ENCODE data around the gene CLTRN.

Gene CLTRN

DNA sequence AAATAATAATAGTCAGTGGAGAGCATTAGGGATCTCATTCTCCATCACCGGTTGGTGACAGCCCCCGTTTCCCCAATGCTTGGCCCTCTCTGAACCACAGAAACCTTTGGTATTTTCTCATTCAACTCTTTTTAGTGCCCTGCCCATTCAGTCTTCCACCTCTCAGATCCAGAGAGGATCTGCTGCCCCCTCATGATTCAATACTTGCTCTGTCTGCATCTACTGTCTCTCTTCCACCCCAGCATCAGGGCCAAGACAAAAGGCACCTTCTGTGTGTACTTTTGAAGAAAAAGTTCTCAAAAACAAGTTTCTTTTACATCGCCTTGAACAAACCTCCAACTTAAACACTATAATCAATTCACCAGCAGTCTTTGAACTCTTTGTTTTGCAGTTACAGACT, 19.3 kb downstream of the CLTRN start:
- H3K4me1 ChIP-seq (ENCODE audit: insufficient read depth, low read length, poor library complexity, severe bottlenecking) = no peaks in the 10 kb centered on the region
- no peak overlapping the region for H3K4me3 ChIP-seq (ENCODE audit: low read length, poor library complexity, severe bottlenecking)
- no peaks in the 10 kb centered on the region for H3F3A ChIP-seq (ENCODE audit: low read depth)
- H3K4me2 ChIP-seq (ENCODE audit: low read depth, low read length, poor library complexity, severe bottlenecking) = no peak overlapping the region
- TF ChIP-seq EZH2phosphoT487 (IDR thresholded peaks at IDR 0.05; ENCODE audit: borderline replicate concordance) = no peak
- no peak for TF ChIP-seq CTCF (conservative IDR thresholded peaks at IDR 0.05; ENCODE audit: low read length)
- H3K36me3 ChIP-seq (ENCODE audit: insufficient read depth, low read length) = no peaks in the 10 kb centered on the region
- no peak overlapping the region for H3K9ac ChIP-seq (ENCODE audit: low read depth, low read length, poor library complexity, severe bottlenecking)
- H2AFZ ChIP-seq (ENCODE audit: low read length) = no peak overlapping the region
- H3K9me2 ChIP-seq (replicated peaks; ENCODE audit: low read depth, low read length) = no peaks in the 10 kb centered on the region
- no peaks in the 10 kb centered on the region for H3K27me3 ChIP-seq (ENCODE audit: insufficient read depth, low read length, poor library complexity, severe bottlenecking)
- H3K79me2 ChIP-seq (ENCODE audit: insufficient read depth, low read length) = no peaks in the 10 kb centered on the region
- no peaks in the 10 kb centered on the region for H3K9me3 ChIP-seq (ENCODE audit: insufficient read depth, low read depth, low read length)
- no peaks in the 10 kb centered on the region for H4K20me1 ChIP-seq (ENCODE audit: insufficient read depth, low read length, poor library complexity, severe bottlenecking)

DNA sequence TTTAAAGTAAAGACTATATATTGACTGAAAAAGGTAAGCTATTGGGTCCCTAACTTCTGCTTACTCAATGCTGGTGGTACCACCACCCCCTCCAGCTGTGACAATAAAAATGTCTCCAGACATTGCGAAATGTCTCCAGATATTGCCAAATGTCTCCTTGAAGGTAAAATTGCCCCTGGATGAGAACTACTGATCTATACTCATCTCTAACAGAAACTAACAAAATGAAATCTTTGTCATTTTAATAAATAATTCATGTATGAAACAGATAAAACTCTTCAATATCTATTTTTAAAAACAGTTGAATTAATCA, 20.1 kb downstream of the CLTRN start:
- Histone ChIP-seq H3K36me3 (ENCODE audit: insufficient read depth, low read length) (no peaks in the 10 kb centered on the region), H3K79me2 (ENCODE audit: insufficient read depth, low read length) (no peaks in the 10 kb centered on the region), H3K27me3 (ENCODE audit: insufficient read depth, low read length, poor library complexity, severe bottlenecking) (no peaks in the 10 kb centered on the region), H3K4me3 (ENCODE audit: low read length, poor library complexity, severe bottlenecking) (no peak overlapping the region), H3K4me1 (ENCODE audit: insufficient read depth, low read length, poor library complexity, severe bottlenecking) (no peaks in the 10 kb centered on the region), H3K4me2 (ENCODE audit: low read depth, low read length, poor library complexity, severe bottlenecking) (no peak overlapping the region), H3K9ac (ENCODE audit: low read depth, low read length, poor library complexity, severe bottlenecking) (no peak overlapping the region), H2AFZ (ENCODE audit: low read length) (no peak overlapping the region), H4K20me1 (ENCODE audit: insufficient read depth, low read length, poor library complexity, severe bottlenecking) (no peaks in the 10 kb centered on the region), H3K9me3 (ENCODE audit: insufficient read depth, low read depth, low read length) (no peaks in the 10 kb centered on the region), H3K9me2 (replicated peaks; ENCODE audit: low read depth, low read length) (no peaks in the 10 kb centered on the region), H3F3A (ENCODE audit: low read depth) (no peaks in the 10 kb centered on the region)
- TF ChIP-seq CTCF (conservative IDR thresholded peaks at IDR 0.05; ENCODE audit: low read length) = no peak
- TF ChIP-seq EZH2phosphoT487 (IDR thresholded peaks at IDR 0.05; ENCODE audit: borderline replicate concordance) = no peak

DNA sequence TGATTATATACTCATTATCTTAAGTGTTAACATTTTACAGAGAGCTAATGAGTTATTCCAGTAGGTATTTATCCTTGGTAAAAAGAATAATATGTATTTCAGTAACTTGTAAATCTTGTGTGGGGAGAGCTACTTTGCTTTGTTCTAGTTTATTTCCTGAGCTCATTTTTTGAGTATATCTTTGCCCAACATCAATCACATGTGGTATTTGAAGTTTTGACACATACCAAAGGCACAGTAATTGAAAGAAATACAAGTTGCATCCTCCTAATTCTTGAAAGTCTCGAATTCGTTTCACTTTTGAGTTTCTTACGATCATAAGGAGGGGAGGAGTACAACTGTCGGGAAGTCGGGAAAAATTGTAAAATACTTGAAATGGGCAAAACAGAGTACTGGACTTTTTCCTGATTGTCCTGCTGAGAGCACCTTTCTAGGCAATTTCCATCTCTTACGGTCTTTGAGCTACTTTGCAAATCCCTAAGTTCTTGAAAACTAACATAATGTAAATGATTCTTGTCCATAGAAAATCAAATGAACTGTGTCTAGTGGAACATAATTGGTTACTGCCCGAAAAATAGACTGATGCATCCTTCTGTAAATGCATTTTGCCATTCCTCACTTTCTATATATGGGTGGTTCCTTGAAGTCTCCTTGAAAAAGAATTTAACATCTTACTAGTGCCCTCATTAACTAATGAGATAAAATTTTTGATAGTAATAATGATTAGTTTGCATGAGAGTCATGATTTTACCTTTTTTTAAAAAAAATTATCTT, 20.6 kb downstream of the CLTRN start:
- H3F3A ChIP-seq (ENCODE audit: low read depth) = no peaks in the 10 kb centered on the region
- peak overlapping the region; percentile 43 for H3K4me2 ChIP-seq (ENCODE audit: low read depth, low read length, poor library complexity, severe bottlenecking)
- peak overlapping the region; percentile 39 for H3K4me3 ChIP-seq (ENCODE audit: low read length, poor library complexity, severe bottlenecking)
- H3K27me3 ChIP-seq (ENCODE audit: insufficient read depth, low read length, poor library complexity, severe bottlenecking) = no peaks in the 10 kb centered on the region
- H3K9ac ChIP-seq (ENCODE audit: low read depth, low read length, poor library complexity, severe bottlenecking) = no peak overlapping the region
- peak overlapping the region; percentile 53; the same call in 1 of the 2 replicates for H2AFZ ChIP-seq (ENCODE audit: low read length)
- TF ChIP-seq EZH2phosphoT487 (IDR thresholded peaks at IDR 0.05; ENCODE audit: borderline replicate concordance) = no peak
- TF ChIP-seq CTCF (conservative IDR thresholded peaks at IDR 0.05; ENCODE audit: low read length) = no peak
- H4K20me1 ChIP-seq (ENCODE audit: insufficient read depth, low read length, poor library complexity, severe bottlenecking) = no peaks in the 10 kb centered on the region
- H3K4me1 ChIP-seq (ENCODE audit: insufficient read depth, low read length, poor library complexity, severe bottlenecking) = no peaks in the 10 kb centered on the region
- no peaks in the 10 kb centered on the region for H3K36me3 ChIP-seq (ENCODE audit: insufficient read depth, low read length)
- no peaks in the 10 kb centered on the region for H3K9me3 ChIP-seq (ENCODE audit: insufficient read depth, low read depth, low read length)
- H3K79me2 ChIP-seq (ENCODE audit: insufficient read depth, low read length) = no peaks in the 10 kb centered on the region
- H3K9me2 ChIP-seq (replicated peaks; ENCODE audit: low read depth, low read length) = no peaks in the 10 kb centered on the region
